ENCODE data around the gene AQP2.

Gene AQP2

GRCh38 chr12:49920915-49921286 is 29.6 kb upstream of the AQP2 start:
- no peak for DNase-seq

DNA sequence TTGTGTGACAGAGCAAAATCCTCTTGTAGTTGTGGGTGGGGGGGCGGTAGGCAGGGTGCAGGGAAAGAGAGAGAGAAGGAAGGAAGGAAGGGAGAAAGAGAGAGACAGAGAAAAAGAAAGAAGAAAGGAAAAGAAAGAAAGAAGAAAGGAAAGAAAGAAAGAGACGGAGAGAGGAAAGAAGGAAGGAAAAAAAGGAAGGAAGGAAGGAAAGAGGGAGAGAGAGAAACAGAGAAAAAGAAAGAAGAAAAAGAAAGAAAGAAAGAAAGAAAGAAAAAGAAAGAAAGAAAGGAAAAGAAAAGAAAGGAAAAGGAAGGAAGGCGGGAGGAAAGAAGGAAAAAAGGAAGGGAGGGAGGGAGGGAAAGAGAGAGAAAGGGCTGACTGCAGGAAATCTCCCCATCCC is 29.2 kb upstream of the AQP2 start:
- DNase-seq = no peak

DNA sequence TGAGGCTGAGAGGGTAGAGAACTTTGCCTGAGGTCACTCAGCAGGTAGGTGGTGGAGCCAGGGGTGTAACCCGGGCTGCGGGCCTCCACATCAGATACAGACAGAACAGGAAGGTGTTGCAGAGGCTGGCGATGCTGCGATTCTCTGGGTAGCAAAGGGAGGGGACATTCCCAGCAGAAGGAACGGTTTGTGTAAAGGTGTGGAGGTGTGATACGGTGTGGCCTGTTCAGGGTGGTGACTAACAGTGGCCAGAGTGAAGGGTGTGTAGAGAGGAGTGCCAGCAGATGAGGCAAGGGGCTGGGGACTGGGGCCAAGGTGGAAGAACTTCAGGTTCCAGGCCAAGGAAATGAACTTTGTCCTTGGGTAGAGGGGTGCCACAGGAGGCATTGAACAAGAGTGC is 28.6 kb upstream of the AQP2 start:
- no peak for DNase-seq

DNA sequence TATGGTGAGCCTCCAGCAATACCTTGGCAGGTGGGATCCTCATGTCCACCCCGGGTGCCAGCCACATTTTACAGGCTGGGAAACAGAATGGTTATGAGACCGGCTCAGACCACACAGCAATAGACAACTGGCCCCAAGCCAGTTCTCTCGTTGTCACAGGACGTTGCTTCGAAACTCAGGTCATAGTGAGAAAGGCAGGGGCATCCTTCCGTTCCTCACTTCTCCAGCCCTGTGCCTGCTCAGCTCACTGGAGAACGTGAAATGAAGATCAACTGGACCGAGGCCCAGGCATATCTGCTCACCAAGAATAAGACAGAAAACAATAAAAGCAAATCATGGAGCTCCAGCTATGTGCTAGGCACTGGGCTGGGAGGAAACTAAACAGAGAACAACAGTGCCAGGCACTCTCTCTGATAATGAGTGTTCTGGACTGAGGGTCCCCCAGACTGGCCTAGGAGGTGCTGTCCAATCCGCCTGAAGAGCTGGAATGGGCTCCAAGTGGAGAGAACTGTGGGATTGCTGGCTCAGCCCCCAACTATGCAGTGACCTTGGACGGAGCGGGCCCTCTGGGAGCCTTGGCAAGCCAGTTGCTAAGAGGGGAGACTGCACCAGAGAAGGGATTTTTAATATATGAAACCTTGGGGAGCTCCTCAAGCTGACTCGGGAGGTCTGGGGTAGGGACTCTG is 28.0 kb upstream of the AQP2 start:
- no peak for DNase-seq

DNA sequence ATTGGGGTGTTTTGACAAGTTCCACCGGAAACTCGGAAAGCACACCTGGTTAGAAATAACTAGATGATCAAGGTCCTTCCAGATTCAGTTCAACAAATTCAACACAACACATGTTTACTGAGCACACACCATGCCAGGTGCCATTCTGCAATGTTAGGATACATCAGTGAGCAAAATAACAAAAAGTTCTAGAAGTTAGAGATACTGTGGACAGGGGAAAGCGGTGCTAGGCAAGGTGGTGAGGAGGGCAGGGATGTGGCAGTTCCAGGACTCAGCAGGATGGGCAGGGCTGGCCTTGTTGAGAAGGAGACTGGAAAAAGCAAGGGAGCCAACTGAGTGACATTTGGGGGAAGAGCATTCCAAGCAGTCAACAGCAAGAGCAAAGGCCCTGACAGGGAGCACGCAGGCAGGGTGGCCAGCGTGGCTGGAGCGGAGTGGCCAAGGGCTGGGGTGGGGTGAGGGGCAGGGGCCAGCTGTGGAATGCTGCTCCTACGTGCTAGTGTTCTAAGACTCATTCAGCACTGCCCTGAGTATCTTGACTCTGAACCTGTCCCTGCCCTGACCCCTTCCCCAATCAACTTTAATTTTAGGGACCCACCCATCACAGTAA is 27.4 kb upstream of the AQP2 start:
- DNase-seq = no peak

DNA sequence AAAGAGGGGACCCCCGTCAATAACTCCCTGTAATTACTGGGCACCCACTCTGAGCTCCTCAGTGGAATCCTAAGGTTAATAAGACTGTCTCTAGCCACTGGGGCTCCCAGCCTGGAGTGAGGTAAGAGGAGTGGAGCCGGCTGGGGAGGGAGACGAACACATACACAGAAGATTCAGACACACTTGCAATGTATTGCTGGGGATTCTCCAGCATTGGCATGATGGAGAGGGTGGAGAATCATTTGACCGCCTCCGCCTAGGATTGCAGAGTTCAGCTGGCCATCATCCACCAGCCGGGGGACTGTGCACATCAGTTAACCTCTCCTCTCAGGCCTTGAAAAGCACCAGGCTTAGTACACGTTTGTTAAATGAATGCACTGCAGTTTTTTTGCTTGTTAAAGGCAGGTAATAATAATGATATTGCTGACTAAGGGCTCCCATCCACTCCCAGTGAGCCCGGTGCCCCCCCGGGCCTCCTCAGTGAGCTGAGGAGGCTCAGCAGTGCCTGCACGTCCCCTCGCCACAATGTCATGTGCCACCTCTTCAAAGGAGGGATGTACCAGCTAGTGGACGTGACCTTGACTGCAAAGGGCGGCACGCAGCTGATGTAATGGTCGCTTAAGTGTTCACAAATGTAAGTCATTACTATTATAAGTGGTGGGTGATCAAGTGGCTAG is 26.5 kb upstream of the AQP2 start:
- DNase-seq = no peak

- DNase-seq = peak; percentile 20
Measured at GRCh38 chr12:49924628-49925246, 25.8 kb upstream of the AQP2 start.

DNA sequence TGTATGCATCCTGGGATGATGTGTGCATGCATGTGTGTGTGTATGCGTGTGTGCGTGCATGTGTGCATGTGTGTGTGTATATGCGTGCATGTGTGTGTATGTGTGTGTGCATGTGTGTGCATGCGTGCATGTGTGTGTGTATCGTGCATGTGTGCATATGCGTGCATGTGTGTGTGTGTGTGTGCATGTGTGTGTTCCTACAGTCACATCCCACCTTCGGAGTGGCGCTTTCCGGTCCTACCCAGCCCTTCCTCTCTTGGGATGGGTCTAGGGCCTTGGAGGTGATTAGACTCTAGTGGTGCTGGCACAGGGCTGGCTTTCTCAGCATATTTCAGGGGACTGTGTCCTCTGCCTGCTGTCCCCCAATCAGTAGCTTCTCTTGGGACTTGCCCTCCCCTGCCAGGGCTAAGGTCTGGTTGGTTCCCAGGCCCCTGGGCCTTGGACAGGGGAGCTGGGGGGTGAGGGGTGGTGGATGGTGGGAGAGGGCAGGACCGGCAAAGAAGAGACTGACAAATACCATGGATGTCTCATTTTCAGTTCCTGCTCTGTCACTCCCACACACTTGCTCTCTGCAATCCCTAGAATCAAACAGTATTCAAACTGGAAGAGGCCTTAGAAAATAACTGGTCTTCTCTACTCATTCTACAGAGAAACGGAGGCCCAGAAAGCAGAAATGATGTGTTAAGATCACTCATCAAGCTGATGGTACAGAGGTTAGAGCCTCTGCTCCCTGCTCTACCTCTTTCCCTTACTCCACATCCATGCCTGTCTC is 24.9 kb upstream of the AQP2 start:
- DNase-seq = no peak

GRCh38 chr12:49928471-49928870 is 22.1 kb upstream of the AQP2 start:
- no peak for DNase-seq

DNA sequence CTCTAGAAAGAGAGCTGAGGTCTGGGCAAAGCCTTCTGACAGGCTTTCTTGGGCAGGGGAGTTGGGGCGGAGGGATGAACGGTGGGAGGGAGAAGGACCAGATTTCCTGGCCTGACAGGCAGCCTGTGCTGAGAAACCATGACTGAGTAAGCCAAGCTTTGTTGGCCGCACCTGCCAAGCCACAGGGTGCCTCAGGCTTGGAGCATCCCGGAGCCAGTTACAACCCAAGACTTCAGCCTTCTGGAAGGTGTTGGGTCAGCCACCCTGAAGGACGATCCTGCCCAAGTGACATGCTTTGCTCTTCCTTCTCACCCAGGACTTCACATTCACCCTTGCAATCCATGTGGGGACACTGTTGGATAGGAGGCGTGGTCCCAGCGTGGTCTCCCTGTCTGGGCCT is 21.0 kb upstream of the AQP2 start:
- DNase-seq = no peak

DNA sequence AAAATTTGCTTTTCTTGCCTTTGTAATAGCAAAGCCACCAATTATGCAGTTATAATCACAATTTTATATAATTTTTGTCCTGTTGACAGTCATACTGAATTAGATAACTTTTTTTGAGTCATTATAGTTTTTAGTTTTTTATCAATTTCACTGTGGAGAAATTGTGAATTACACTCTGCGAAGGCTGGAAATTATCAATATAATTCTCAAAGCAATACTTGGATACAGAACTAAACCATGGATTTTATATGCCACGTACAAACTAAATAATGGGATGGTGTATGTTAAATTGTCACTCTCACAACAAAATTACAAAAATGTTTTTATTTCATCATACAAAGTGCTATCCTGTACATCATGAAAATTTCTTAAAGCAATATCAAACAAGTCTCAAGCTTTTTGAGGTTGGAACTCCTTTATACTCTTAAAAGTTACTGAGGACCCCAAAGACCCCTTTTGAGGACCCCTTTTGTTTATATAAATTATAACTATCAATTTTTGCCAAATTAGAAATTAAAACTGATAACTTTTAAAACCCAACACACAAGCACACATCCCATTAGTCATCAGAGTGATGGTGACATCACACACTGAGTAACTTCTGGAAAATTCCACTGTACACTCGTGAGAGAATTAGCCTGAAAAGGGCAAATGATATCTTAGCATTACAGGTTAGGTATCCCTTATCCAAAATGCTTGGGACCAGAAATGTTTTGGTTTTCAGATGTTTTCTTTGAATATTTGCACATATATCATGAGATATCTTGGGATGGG is 19.8 kb upstream of the AQP2 start:
- DNase-seq = peak; percentile 63

GRCh38 chr12:49932023-49932422 is 18.5 kb upstream of the AQP2 start:
- DNase-seq = no peak

GRCh38 chr12:49932533-49933130 is 17.9 kb upstream of the AQP2 start:
- no peak for DNase-seq

GRCh38 chr12:49933796-49934195 is 16.7 kb upstream of the AQP2 start:
- DNase-seq = peak; percentile 54

DNA sequence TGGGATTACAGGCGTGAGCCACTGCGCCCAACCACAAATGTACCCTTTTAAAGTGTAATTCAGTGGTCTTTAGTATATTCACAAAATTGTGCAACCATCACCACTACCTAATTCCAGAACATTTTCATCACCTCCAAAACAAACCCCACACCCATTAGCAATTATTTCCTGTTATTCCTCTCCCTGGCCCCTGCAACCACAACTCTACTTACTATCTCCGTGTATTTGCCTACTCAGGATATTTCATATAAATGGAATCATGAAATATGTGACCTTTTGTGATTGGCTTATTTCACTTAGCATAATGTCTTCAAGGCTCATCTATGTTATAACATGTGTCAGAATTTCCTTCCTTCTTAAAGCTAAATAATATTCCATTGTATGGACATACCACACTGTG is 16.0 kb upstream of the AQP2 start:
- no peak for DNase-seq

DNA sequence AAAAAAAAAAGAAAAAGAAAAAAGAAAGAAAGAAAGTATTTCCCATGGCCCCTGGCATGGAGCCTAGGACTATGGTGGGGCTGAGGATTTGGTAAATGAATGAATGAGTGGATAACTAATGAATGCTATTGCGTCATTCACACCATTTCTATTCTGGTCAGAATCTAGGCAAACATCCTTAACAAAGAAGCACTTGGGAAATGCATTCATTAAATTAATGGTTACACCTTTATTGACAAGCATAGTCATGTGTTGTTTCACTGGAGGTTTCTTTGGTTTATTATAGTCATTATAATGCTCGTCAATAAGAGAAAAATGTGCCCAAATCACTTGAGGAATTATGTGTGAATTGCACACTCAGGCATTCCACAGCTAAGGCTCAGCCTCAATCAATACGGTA is 13.6 kb upstream of the AQP2 start:
- DNase-seq = no peak

GRCh38 chr12:49937639-49938300 is 12.8 kb upstream of the AQP2 start:
- DNase-seq = no peak

DNA sequence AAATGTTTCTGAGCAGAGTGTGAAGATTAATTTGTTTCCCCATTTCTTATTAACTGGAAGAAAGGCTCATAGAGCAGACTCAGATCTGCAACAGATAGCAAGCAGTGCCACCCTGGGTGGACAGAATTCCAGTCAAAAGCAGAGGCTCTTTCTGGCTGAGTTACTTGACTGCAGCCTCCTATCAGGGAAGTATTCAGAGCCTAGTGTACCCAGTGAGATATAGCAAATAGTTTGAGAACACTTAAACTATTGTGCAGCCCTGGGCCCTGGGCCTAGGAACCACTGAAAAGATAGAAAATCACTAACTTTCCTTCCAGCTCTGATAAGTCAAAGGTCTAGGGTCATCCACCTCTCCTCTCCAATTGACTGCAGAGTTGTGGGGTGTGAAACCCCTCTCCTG is 11.2 kb upstream of the AQP2 start:
- DNase-seq = no peak

GRCh38 chr12:49939707-49940106 is 10.8 kb upstream of the AQP2 start:
- no peak for DNase-seq

- no peak for DNase-seq
Measured at GRCh38 chr12:49941556-49942511, 8.7 kb upstream of the AQP2 start.
